ENCODE results near the gene LIPE.

LIPE gene

GRCh38 chr19:42443944-42444398 lies 16.8 kb upstream of the LIPE start:
- no peak for DNase-seq (ENCODE audit: low spot score)

GRCh38 chr19:42442833-42443232 lies 15.6 kb upstream of the LIPE start, which contains the start of gene CXCL17:
Gene CXCL17, minus strand, starts transcription at chr19:42442946. Its CDS starts 114 bp downstream, at chr19:42442832.
- no peak for DNase-seq (ENCODE audit: low spot score)

- DNase-seq (ENCODE audit: low spot score): no peak
Measured at GRCh38 chr19:42441049-42441445, 13.9 kb upstream of the LIPE start.

- DNase-seq (ENCODE audit: low spot score): peak; percentile 89
Measured at GRCh38 chr19:42440357-42441048, 13.3 kb upstream of the LIPE start.

- peak; percentile 65 for DNase-seq (ENCODE audit: low spot score)
Measured at GRCh38 chr19:42436006-42436405, 8.8 kb upstream of the LIPE start.

DNA sequence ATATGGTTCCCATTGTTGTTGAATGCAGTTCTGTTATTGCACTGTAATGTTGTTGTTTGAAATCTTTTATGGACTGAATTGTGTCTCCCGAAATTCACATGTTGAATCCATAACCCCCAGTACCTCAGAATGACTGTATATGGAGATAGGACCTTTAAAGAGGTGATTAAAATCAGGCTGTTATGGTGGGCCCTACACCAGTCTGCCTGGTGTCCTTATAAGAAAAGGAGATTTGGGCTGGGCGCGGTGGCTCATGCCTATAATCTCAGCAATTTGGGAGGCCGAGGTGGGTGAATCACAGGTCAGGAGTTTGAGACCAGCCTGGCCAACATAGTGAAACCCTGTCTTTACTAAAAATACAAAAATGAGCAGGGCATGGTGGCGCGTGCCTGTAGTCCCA lies 8.1 kb upstream of the LIPE start:
- no peak for DNase-seq (ENCODE audit: low spot score)

DNA sequence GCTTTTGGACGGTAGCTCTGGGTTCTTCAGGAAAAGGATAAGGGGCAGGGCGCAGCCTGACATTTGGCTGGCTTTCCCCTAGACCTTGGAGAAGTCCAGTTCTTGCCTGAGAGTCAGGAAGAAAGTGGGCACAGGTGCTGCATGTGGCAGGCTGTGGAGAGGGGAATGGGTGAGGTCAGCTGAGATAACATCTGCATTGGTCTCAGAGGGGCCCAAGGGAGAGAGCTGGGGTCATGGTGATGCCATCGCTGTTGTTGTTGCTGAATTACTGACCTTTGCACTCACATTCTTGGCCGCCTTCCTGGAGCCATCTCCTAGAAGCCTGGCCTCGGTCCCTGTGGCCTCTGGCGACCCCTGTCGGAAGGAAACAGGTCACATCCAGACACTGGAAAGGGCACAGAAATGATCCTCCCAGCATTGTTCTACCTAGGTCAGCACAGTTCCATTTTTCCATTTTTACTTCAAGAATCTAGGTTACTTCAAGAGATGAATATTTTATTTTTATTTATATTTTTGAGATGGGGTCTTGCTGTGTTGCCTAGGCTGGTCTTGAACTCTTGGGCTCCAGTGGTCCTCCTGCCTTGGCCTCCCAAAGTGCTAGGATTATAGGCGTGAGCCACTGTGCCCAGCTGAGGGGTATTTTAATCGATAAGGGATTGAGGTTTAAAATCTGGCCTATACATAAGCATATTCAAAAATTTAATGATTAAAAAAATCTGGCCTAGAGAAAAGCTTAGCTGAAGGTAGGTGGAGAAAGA lies 6.5 kb upstream of the LIPE start:
- DNase-seq (ENCODE audit: low spot score): no peak

- no peak for DNase-seq (ENCODE audit: low spot score)
Measured at GRCh38 chr19:42431486-42431885, 4.3 kb upstream of the LIPE start.

DNA sequence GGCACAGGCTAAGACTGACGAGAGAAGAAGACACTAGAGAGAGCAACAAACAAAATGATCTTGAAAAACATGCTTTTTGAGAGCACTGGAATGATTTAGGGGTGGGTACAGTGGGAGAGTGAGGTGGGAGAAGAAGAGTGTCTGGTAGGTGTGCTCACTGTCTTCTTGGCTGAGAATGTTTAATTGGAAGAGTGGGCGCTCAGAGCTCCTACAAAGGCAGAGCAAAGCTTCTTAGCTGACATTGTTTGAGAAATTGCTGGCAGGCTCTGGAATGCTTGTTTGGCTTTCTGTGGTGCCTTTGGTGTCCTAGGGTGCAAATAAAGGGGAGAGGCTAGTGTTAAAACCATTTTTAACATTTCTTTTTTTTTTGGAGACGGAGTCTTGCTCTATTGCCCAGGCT lies 1.5 kb upstream of the LIPE start:
- DNase-seq (ENCODE audit: low spot score): no peak

- no peak for DNase-seq (ENCODE audit: low spot score)
Measured at GRCh38 chr19:42426643-42427042, 545 bp downstream of the LIPE start.

DNA sequence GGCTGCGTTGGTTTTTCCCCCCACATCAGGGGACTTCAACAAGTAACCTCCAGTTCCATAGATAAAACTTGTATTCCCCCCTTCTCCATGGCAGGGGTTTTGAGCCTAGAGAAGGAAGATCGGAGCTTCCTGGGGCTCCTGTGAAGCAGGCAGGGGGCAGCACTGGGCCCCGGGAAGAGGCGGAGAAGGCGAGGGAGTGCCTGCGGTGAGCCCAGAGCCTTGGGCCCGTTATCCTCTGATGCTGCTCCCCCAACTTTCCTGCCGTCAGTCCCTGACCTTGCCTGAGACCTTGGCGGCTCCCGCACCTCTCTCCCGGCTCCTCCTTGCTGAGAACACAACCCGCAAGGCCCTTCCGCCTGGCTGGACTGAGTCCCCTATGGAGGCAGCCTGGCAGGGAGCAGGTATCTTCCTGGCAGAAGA lies 2.5 kb downstream of the LIPE start:
- DNase-seq (ENCODE audit: low spot score): no peak

DNA sequence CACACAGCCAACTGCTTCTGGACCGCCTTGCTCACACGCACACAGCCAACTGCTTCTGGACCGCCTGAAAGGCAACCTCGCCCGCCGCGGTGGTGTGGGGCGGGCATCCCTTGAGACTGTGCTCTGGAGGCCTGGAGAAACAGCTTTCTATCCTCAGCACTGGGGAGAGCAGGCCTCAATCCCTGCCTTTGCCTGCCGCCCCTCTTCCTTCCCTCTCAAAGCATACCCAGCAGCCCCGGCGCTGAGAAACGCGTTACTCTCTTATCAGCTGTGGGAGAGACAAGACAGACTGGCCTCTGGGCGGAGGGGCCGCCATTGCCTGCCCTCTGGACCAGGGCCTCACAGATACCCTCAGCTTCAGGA lies 2.9 kb downstream of the LIPE start:
- DNase-seq (ENCODE audit: low spot score): no peak

- peak; percentile 96 for DNase-seq (ENCODE audit: low spot score)
Measured at GRCh38 chr19:42423462-42424344, 3.5 kb downstream of the LIPE start.

- no peak for DNase-seq (ENCODE audit: low spot score)
Measured at GRCh38 chr19:42422901-42423461, 4.2 kb downstream of the LIPE start.

DNA sequence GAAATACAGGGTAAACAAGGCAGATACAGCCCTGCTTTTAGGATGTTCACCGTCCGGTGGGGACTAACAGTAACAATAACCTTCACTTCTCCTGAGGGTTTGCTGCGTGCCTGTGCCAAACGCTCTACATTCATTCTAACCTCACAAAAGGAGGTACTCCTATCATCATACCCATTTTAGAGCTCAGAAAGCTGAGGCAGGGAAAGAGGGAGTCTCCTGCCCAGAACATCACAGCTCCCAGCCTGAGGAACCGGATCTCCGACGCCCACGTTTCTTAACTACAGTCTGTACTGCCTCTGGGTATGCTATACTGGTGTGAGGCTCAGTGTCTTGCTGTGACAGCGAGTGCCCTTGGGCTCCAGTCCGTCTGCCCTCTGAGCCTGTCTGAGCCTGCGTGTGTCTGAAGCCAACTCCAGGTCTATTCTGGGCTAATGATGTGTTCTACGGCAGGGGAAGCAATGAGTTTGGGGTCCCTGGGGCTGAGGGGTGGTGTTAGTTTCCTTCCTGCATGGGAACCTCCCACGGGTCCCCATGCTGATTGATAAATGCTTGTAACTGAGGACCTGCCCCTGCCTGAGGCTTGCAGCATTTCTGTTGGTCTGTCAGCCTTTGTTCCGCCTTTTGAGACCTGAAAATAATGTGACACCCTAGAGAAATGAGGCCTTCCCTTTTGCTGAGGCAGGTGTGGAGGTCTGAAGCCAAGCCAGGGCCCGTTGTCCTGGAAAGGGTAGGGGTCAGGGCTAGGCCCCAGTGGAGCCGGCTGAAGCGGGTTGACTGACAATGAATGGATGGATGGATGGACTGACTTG lies 4.9 kb downstream of the LIPE start:
- no peak for DNase-seq (ENCODE audit: low spot score)

GRCh38 chr19:42421591-42422031 lies 5.6 kb downstream of the LIPE start:
- no peak for DNase-seq (ENCODE audit: low spot score)

GRCh38 chr19:42421101-42421500 lies 6.1 kb downstream of the LIPE start:
- no peak for DNase-seq (ENCODE audit: low spot score)

GRCh38 chr19:42420055-42420544 lies 7.1 kb downstream of the LIPE start:
- DNase-seq (ENCODE audit: low spot score): peak; percentile 59

DNA sequence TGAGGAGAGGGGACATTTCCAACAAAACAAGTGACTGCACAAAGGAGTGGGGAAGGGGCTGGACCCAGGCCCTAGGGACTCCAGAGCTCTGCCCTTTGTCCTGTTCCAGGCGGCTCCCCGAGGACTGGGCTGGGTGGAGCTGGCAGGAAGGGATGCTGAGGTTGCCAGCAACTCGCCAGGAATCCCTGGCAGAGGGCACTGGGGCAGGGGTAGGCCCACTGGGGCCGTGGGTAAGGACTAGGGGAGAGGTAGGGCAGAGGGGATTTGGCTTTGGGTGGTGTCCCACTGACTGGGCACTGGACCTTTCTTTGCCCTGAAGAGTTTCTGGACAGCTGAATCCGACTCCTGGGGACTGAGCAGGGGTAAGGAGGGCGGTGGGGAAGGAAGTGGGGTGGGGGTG lies 7.9 kb downstream of the LIPE start:
- no peak for DNase-seq (ENCODE audit: low spot score)

DNA sequence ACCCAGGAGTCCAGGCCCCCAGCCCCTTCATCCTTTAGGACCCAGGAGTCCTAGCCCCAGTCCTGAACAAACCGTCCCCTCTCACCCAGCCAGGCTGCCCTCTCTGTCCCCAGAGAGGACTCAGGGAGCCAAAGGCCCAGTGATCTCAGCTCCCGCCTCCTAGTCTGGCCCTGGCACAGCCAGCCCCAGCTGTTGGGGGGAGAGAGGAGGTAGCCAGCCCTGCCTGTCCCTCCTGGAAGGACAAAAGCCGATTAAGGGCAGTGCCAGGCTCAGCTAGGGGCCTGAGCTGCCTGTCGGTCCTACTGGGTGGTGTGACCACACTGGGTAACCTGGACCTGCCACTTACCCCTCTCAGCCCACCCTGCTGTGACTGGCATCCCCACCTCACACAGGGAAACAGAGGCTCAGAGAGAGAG lies 14.5 kb downstream of the LIPE start:
- DNase-seq (ENCODE audit: low spot score): no peak

DNA sequence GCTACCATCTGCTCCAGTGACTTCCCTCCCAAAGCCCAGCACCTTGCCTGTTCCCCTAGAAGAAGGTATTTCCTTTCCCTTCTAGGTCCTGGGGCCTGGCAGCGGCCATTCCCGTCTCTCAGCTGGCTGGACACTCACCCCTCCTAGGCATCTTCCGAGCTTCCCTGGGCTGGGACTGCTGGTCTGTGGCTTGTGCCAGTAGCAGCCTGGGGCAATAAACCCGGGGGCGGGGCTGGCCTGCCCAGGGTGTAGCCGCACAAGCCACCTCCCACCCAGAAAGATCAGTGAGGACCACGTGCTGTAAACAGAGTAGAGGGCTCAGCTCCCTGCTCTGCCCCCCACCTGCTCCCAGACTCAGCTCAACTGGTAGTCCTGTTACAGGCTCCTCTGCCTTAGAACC lies 15.0 kb downstream of the LIPE start:
- DNase-seq (ENCODE audit: low spot score): no peak

All from GM03348 (cell line).